Heart left ventricle (tissue), 16 donors: ENCODE results near the gene ANK2. TPM values are rescaled to one million over a fixed set of nuclear protein-coding genes. Genes with fewer than 3 reads are reported as not detected.

Source experiments
- ATAC-seq, 4 donors: fragments of 200-7000 bp; cut with Tn5 transposase; one replicate each; pipeline ENCODE4 v1.9.1; 2020 to 2022; ENCODE audit warnings: moderate library complexity in 4 of 4, mild to moderate bottlenecking in 3 of 4, moderate number of reproducible peaks in 1 of 4
- DNase-seq, 5 donors: peaks; one replicate each; pipeline ENCODE4 v3.0.0-alpha.2; 2020
- H3K27ac ChIP-seq, 12 donors: fragments of 200-600 bp; sonication (generic) in 4 of 12; one replicate each; pipeline versions ENCODE4 v1.5.0 to v1.8.0; 2016 to 2022; ENCODE audit warnings: mild to moderate bottlenecking in 2 of 12
- H3K27me3 ChIP-seq, 9 donors: fragments of 200-600 bp; sonication (generic) in 2 of 9; one replicate each; pipeline versions ENCODE4 v1.5.1 to v1.8.0; 2016 to 2022; ENCODE audit warnings: mild to moderate bottlenecking in 3 of 9
- H3K36me3 ChIP-seq, 9 donors: fragments of 200-600 bp; sonication (generic) in 2 of 9; one replicate each; pipeline versions ENCODE4 v1.5.0 to v1.8.0; 2018 to 2022; ENCODE audit warnings: mild to moderate bottlenecking in 2 of 9
- H3K4me1 ChIP-seq, 12 donors: fragments of 200-600 bp; sonication (generic) in 4 of 12; one replicate each; pipeline versions ENCODE4 v1.5.0 to v1.8.0; 2016 to 2022; ENCODE audit warnings: mild to moderate bottlenecking in 3 of 12
- H3K4me3 ChIP-seq, 12 donors: fragments of 200-600 bp; sonication (generic) in 4 of 12; one replicate each; pipeline versions ENCODE4 v1.5.0 to v1.8.0; 2017 to 2022; ENCODE audit warnings: mild to moderate bottlenecking in 9 of 12, moderate library complexity in 4 of 12
- H3K9me3 ChIP-seq, 12 donors: fragments of 200-600 bp; sonication (generic) in 4 of 12; one replicate each; pipeline versions ENCODE4 v1.5.0 to v1.8.0; 2016 to 2022; ENCODE audit warnings: mild to moderate bottlenecking in 1 of 12
- CTCF ChIP-seq, 12 donors: fragments of 200-600 bp; sonication (generic) in 4 of 12; IDR thresholded peaks; one replicate each; pipeline versions ENCODE4 v1.5.0 to v1.8.0; 2018 to 2022; ENCODE audit warnings: antibody characterized with exemption in 12 of 12, mild to moderate bottlenecking in 5 of 12
- POLR2A ChIP-seq, 2 donors: fragments of 450-650 bp; IDR thresholded peaks; one replicate each; pipeline ENCODE4 v1.6.1; 2017; ENCODE audit warnings: antibody characterized with exemption in 2 of 2, mild to moderate bottlenecking in 2 of 2, moderate library complexity in 2 of 2
- WGBS, 4 donors: extraction: QIAGEN DNeasy Blood & Tissue Kit in 2 of 4; methylation state at CpG; one replicate each; pipeline versions ENCODE4 v1.1.5 to v1.1.7; 2013 to 2018; 5-methylcytosine and 5-hydroxymethylcytosine counted together
- intact Hi-C, 10 donors: fragments of 100-400 bp; cut with DNase I; formaldehyde crosslinking; loops; one replicate each; pipeline versions ENCODE4 v1.11.1 to v1.14.2; 2022
- polyA plus RNA-seq, 2 donors: library from polyadenylated mRNA; stranded (reverse); fragments of 200-250 nt; gene quantifications; one replicate each; pipeline ENCODE4 v1.2.3, GENCODE V29; 2013
- total RNA-seq, 9 donors: library from RNA; depleted of rRNA in 2 of 9; stranded (reverse); fragments of >200 nt in 2 of 9; fragmentation: NEBNext Ultra II Directional in 3 of 9; extraction: Animal tissue kit (Norgen Biotek cat#: 25700) in 3 of 9; gene quantifications; one replicate each; pipeline versions ENCODE4 v1.1.0 to v1.2.4, GENCODE V29; 2016 to 2023
- donor health status: ischemic (EF 13 %, LVEDD 7.1; RV severe dilation, severe dysfunction).
- donor health status: healthy with polysubstance abuse.
- donor health status: DM: no; HTN: yes; CAD: no.
- donor health status: DM: no; HTN: no; CAD: no.
- donor health status: ischemic (EF 25% LVEDD 6.9; RV normal size, moderate dysfunction).
- donor health status: ischemic (EF 25% LVEDD 5.7; RV mildly dilated, moderate dysfunction).
- donor health status: healthy.
- donor health status: DM: yes; HTN: yes; CAD: no.
- donor health status: ischemic (EF 35%, LVEDD 5.7; RV mildly dilated, moderate dysfunction).
- donor health status: nonischemic (EF 11% LVEDD 7.7; RV severe dilation, severe dysfunction).
- donor health status: DM: yes; HTN: yes; CAD: no.
- donor health status: PGD.
- donor health status: ischemic (EF 29% LVEDD 5.4; RV normal size, mild dysfunction).
- donor health status: nonischemic (EF 23%, LVEDD 6.1; RV moderate dilation, normal function).

ANK2 gene
- total and polyA plus RNA-seq, 11 donors, result 30.7 to 351 (median 267) TPM

- TF ChIP-seq POLR2A (IDR thresholded peaks at IDR 0.05) (no peak), CTCF (IDR thresholded peaks at IDR 0.05) (no peak)
- peaks cover 0 to 30% (median 6%) of the 10 kb centered on the region in 12 donors for H3K4me1 ChIP-seq
- 64 to 72% (median 69%) methylated on average over 5 of the region's 5 CpGs for WGBS, 4 donors
- peaks cover 0 to 3% (median 0%) of the 10 kb centered on the region in 9 donors for H3K36me3 ChIP-seq
- no peaks in the 10 kb centered on the region for H3K9me3 ChIP-seq
- no peak overlapping the region for H3K4me3 ChIP-seq
- no peak overlapping the region for H3K27ac ChIP-seq
- DNase-seq (no peak), ATAC-seq (no peak)
- no peaks in the 10 kb centered on the region for H3K27me3 ChIP-seq
- intact Hi-C loops, result loop anchor here in 2 of 10 donors (10.0 kb wide), 1 partner anchor 68 kb away; no protein-coding TSS in a partner anchor
These were observed 123.8 kb downstream of the ANK2 start for GRCh38 chr4:113173126-113173792.

- peaks cover 0 to 35% (median 7%) of the 10 kb centered on the region in 12 donors for H3K4me1 ChIP-seq
These were observed 124.4 kb downstream of the ANK2 start for GRCh38 chr4:113173793-113174264.

GRCh38 chr4:113179091-113179490 lies 129.6 kb downstream of the ANK2 start:
- Histone ChIP-seq H3K27me3 (no peaks in the 10 kb centered on the region), H3K9me3 (no peaks in the 10 kb centered on the region), H3K27ac (peak overlapping the region in 7 of 12 donors; percentile 7 to 36 (median 22)), H3K4me3 (no peak overlapping the region), H3K4me1 (peaks cover 0 to 59% (median 19%) of the 10 kb centered on the region in 12 donors), H3K36me3 (peaks cover 0 to 3% (median 0%) of the 10 kb centered on the region in 9 donors)
- ATAC-seq (peak in 1 of 4 donors; percentile 47), DNase-seq (no peak)
- TF ChIP-seq POLR2A (IDR thresholded peaks at IDR 0.05) (no peak), CTCF (IDR thresholded peaks at IDR 0.05) (no peak)
- WGBS, 4 donors, result 17 to 36% (median 25%) methylated on average over 1 of the region's 1 CpG
- intact Hi-C loops, result loop anchor here in 4 of 10 donors (5.0 to 10.0 kb wide), 2 partner anchors 72 to 74 kb away; no protein-coding TSS in a partner anchor

More at GRCh38 chr4:113173793-113174264, 124.4 kb downstream of the ANK2 start:
- Histone ChIP-seq H3K9me3 (no peaks in the 10 kb centered on the region), H3K4me3 (no peak overlapping the region), H3K27ac (no peak overlapping the region), H3K36me3 (peaks cover 0 to 3% (median 0%) of the 10 kb centered on the region in 9 donors), H3K27me3 (no peaks in the 10 kb centered on the region)
- intact Hi-C loops, result loop anchor here in 2 of 10 donors (10.0 kb wide), 1 partner anchor 69 kb away; no protein-coding TSS in a partner anchor
- ATAC-seq (no peak), DNase-seq (no peak)
- TF ChIP-seq CTCF (IDR thresholded peaks at IDR 0.05) (no peak), POLR2A (IDR thresholded peaks at IDR 0.05) (no peak)
- WGBS, 4 donors, result 67 to 75% (median 73%) methylated on average over 3 of the region's 3 CpGs

- no peak for TF ChIP-seq CTCF (IDR thresholded peaks at IDR 0.05)
- no peak for TF ChIP-seq POLR2A (IDR thresholded peaks at IDR 0.05)
- no peaks in the 10 kb centered on the region for H3K27me3 ChIP-seq
- H3K36me3 ChIP-seq, result peaks cover 0 to 3% (median 0%) of the 10 kb centered on the region in 9 donors
- intact Hi-C loops, result loop anchor here in 5 of 10 donors (5.0 to 10.0 kb wide), 3 partner anchors 33 to 75 kb away; no protein-coding TSS in a partner anchor
- ATAC-seq, result peak in 3 of 4 donors; percentile 37 to 54 (median 41)
- DNase-seq, result no peak
- 33 to 50% (median 38%) methylated on average over 2 of the region's 2 CpGs for WGBS, 4 donors
- peaks cover 0 to 3% (median 0%) of the 10 kb centered on the region in 12 donors for H3K9me3 ChIP-seq
- H3K4me1 ChIP-seq, result peaks cover 0 to 60% (median 19%) of the 10 kb centered on the region in 12 donors
- no peak overlapping the region for H3K4me3 ChIP-seq
- peak overlapping the region in 8 of 12 donors; percentile 1 to 50 (median 13) for H3K27ac ChIP-seq
These were observed 130.5 kb downstream of the ANK2 start for GRCh38 chr4:113179996-113180395.
